ENCODE results near the gene DNLZ.

- TF ChIP-seq CTCF (IDR thresholded peaks at IDR 0.05) (peak; percentile 12 to 56 (median 44)), POLR2A (IDR thresholded peaks at IDR 0.05) (no peak)
Observed at GRCh38 chr9:136345281-136346156, 18.0 kb downstream of the DNLZ start.

Measured in adrenal gland (tissue), 5 donors.